Cardiac muscle cell (in vitro differentiated cells and primary cell): ENCODE results near the gene LRRC31. TPM values are rescaled to one million over a fixed set of nuclear protein-coding genes. Genes with fewer than 3 reads are reported as not detected.
A peak's percentile ranks its signal among the peaks of the same experiment; 100 is the strongest.

ENCODE experiments used
- DNase-seq, 2 donors: peaks; one replicate each; pipeline versions ENCODE4 v3.0.0 to v3.0.0-alpha.2; 2010 to 2017; ENCODE audit warnings: low read depth in 1 of 2, low spot score in 1 of 2
- H3K27ac ChIP-seq: fragments of 200-600 bp; sonication (generic); 2 replicates; pipeline ENCODE4 v1.5.1; 2016
- H3K27me3 ChIP-seq: fragments of 200-600 bp; sonication (generic); 2 replicates; pipeline ENCODE4 v1.6.0; 2016; ENCODE audit warnings: control low read depth
- H3K36me3 ChIP-seq: fragments of 200-600 bp; sonication (generic); 2 replicates; pipeline ENCODE4 v1.5.1; 2016; ENCODE audit warnings: control low read depth
- H3K4me1 ChIP-seq: fragments of 200-600 bp; sonication (generic); 2 replicates; pipeline ENCODE4 v1.8.1; 2017; ENCODE audit warnings: low read depth, mild to moderate bottlenecking, mixed run types
- H3K4me3 ChIP-seq: fragments of 200-600 bp; sonication (generic); 2 replicates; pipeline ENCODE4 v1.5.1; 2016; ENCODE audit warnings: mild to moderate bottlenecking
- H3K9me3 ChIP-seq: fragments of 200-600 bp; sonication (generic); 2 replicates; pipeline ENCODE4 v1.5.1; 2017; ENCODE audit warnings: low read depth, mild to moderate bottlenecking, control low read depth
- CTCF ChIP-seq: IDR thresholded peaks from 2 replicates; pipeline ENCODE4 v1.5.1; 2012; ENCODE audit warnings: low read depth, mild to moderate bottlenecking, low read length
- polyA plus RNA-seq: library from polyadenylated mRNA; unstranded; fragments of >200 nt; fragmentation: Nextera tagmentation; extraction: Ambion mirVana; gene quantifications from 2 replicates; pipeline ENCODE4 v1.2.1, GENCODE V29; 2016
- total RNA-seq: library from RNA; depleted of rRNA; stranded (reverse); fragments of >200 nt; gene quantifications from 2 replicates; pipeline ENCODE4 v1.2.3, GENCODE V29; 2016

LRRC31 gene
- total and polyA plus RNA-seq, 2 experiments from 2014 or later = not detected

GRCh38 chr3:169847896-169848295, 21.8 kb downstream of the LRRC31 start:
- no peaks in the 10 kb centered on the region for H3K36me3 ChIP-seq
- H3K4me1 ChIP-seq = peaks cover 4% of the 10 kb centered on the region
- no peak overlapping the region for H3K4me3 ChIP-seq
- peak in 1 of 2 donors; percentile 76 for DNase-seq
- no peak for TF ChIP-seq CTCF
- no peaks in the 10 kb centered on the region for H3K9me3 ChIP-seq
- no peaks in the 10 kb centered on the region for H3K27me3 ChIP-seq
- H3K27ac ChIP-seq = peak overlapping the region; percentile 61

- Histone ChIP-seq H3K36me3 (no peaks in the 10 kb centered on the region), H3K4me3 (no peak overlapping the region), H3K27me3 (no peaks in the 10 kb centered on the region), H3K27ac (no peak overlapping the region), H3K9me3 (no peaks in the 10 kb centered on the region), H3K4me1 (peaks cover 4% of the 10 kb centered on the region)
- DNase-seq = peak in 1 of 2 donors; percentile 45
- TF ChIP-seq CTCF = no peak
Observed at GRCh38 chr3:169846458-169847193, 23.1 kb downstream of the LRRC31 start.

GRCh38 chr3:169842960-169843359, 26.8 kb downstream of the LRRC31 start:
- Histone ChIP-seq H3K9me3 (no peaks in the 10 kb centered on the region), H3K4me3 (no peak overlapping the region), H3K36me3 (no peaks in the 10 kb centered on the region), H3K27ac (no peak overlapping the region), H3K27me3 (no peaks in the 10 kb centered on the region), H3K4me1 (peaks cover 4% of the 10 kb centered on the region)
- DNase-seq = no peak
- TF ChIP-seq CTCF = no peak

GRCh38 chr3:169841171-169841570, 28.6 kb downstream of the LRRC31 start:
- Histone ChIP-seq H3K4me3 (no peak overlapping the region), H3K36me3 (no peaks in the 10 kb centered on the region), H3K27me3 (no peaks in the 10 kb centered on the region), H3K9me3 (no peaks in the 10 kb centered on the region), H3K4me1 (no peaks in the 10 kb centered on the region), H3K27ac (no peak overlapping the region)
- DNase-seq = peak in 1 of 2 donors; percentile 59
- no peak for TF ChIP-seq CTCF

GRCh38 chr3:169838511-169839030, 31.2 kb downstream of the LRRC31 start:
- TF ChIP-seq CTCF = no peak

More at GRCh38 chr3:169838511-169839030, 31.2 kb downstream of the LRRC31 start:
- Histone ChIP-seq H3K4me3 (no peak overlapping the region), H3K27ac (no peak overlapping the region), H3K27me3 (no peaks in the 10 kb centered on the region), H3K9me3 (no peaks in the 10 kb centered on the region), H3K4me1 (no peaks in the 10 kb centered on the region), H3K36me3 (no peaks in the 10 kb centered on the region)
- DNase-seq = no peak
